ENCODE results near the gene FARS2. TPM values are rescaled to one million over a fixed set of nuclear protein-coding genes. Genes with fewer than 3 reads are reported as not detected.

The FARS2 gene
- polyA plus RNA-seq, 3 donors: 12.2 to 21.6 (median 17.7) TPM

DNA sequence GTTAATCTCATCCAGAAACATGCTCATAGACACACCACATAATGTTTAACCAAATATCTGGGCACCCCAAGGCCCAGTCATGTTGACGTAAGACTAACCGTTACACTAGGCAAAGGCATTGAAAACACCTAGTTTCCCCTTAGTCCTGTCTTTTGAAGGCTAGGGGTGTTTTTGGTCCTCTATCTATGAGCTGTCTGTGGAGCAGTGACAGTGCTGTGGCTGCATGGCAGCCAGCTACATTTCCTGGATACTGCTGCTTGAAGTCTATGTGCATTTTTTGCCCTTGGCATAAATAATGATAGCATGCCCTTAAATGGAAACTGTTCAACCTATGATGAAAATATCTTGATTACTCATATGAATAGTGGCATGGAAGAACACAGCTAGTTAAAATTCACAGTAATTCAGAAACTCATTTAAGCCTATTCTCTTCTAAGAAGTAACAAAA lies 18.6 kb downstream of the FARS2 start:
- H3K9me3 Mint-ChIP-seq: peaks cover 0 to 2% (median 0%) of the 10 kb centered on the region in 7 donors
- no CpG with 5 or more reads among the region's 2 CpGs for WGBS (ENCODE audit: insufficient coverage)
- intact Hi-C loops (cut with micrococcal nuclease): no loop called here

DNA sequence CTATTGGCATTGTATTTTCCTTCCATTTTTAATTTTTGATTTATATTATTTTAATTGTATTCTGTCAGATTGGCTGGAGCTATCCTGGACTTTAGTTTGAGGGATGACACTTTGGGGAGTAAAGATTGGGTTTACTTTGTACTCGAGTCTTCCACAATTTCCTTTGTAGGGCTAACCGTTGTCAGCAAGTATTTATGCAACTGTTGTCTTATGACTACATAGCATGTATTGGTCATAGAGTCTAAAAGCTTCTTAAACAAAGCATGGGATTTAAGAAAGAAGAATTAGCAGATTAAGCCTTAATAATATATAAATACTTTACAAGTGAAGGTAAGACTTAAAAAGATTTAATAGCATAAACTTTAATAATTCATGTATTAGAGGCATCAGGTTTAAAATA lies 19.6 kb downstream of the FARS2 start:
- Histone ChIP-seq H4K20me1 (ENCODE audit: insufficient read depth, low read length) (no peaks in the 10 kb centered on the region), H2AFZ (ENCODE audit: insufficient read depth, low read depth, low read length, poor library complexity, severe bottlenecking) (no peak overlapping the region), H3K79me2 (ENCODE audit: insufficient read depth, low read length) (peaks cover 4% of the 10 kb centered on the region), H3K9ac (ENCODE audit: insufficient read depth, low read length, poor library complexity, severe bottlenecking) (no peak overlapping the region), H3K9me3 (replicated peaks in 1 of 2; ENCODE audit: control insufficient read depth in 1 of 2, insufficient read depth in 1 of 2, low read length in 2 of 2) (no peaks in the 10 kb centered on the region), H3K4me2 (replicated peaks; ENCODE audit: extremely low read depth, low read length, poor library complexity, severe bottlenecking) (no peak overlapping the region), H3K4me3 (replicated peaks in 1 of 3; ENCODE audit: low read depth in 2 of 3, low read length in 3 of 3) (no peak overlapping the region), H3K4me1 (ENCODE audit: control insufficient read depth in 1 of 2, insufficient read depth in 2 of 2, low read length in 2 of 2) (peaks cover 0 to 3% of the 10 kb centered on the region in 2 donors), H3K27ac (ENCODE audit: low read depth in 1 of 2, low read length in 2 of 2) (no peak overlapping the region), H3K36me3 (replicated peaks in 1 of 2; ENCODE audit: control insufficient read depth in 1 of 2, insufficient read depth in 2 of 2, low read length in 2 of 2) (no peaks in the 10 kb centered on the region), H3K27me3 (ENCODE audit: control insufficient read depth in 2 of 2, insufficient read depth in 2 of 2, low read length in 2 of 2) (no peaks in the 10 kb centered on the region)
- WGBS (ENCODE audit: insufficient coverage): no CpG with 5 or more reads among the region's 2 CpGs
- no peak for TF ChIP-seq CTCF (IDR thresholded peaks at IDR 0.05)
- peaks cover 0 to 2% (median 0%) of the 10 kb centered on the region in 7 donors for H3K9me3 Mint-ChIP-seq
- peaks cover 6% of the 10 kb centered on the region in 2 donors for H3K36me3 Mint-ChIP-seq
- peaks cover 20% of the 10 kb centered on the region for H3K4me1 Mint-ChIP-seq
- H3K27ac Mint-ChIP-seq: no peak overlapping the region
- H3K27me3 Mint-ChIP-seq (ENCODE audit: low read depth in 3 of 3): peaks cover 0 to 2% (median 1%) of the 10 kb centered on the region in 3 donors
- no peak overlapping the region for H3K4me3 Mint-ChIP-seq
- no peak for DNase-seq
- intact Hi-C loops (cut with micrococcal nuclease): no loop called here

More for the DNA sequence above, 18.6 kb downstream of the FARS2 start:
- Histone ChIP-seq H3K9me3 (replicated peaks in 1 of 2; ENCODE audit: control insufficient read depth in 1 of 2, insufficient read depth in 1 of 2, low read length in 2 of 2) (no peaks in the 10 kb centered on the region), H3K4me2 (replicated peaks; ENCODE audit: extremely low read depth, low read length, poor library complexity, severe bottlenecking) (no peak overlapping the region), H3K9ac (ENCODE audit: insufficient read depth, low read length, poor library complexity, severe bottlenecking) (no peak overlapping the region), H3K4me3 (replicated peaks in 1 of 3; ENCODE audit: low read depth in 2 of 3, low read length in 3 of 3) (no peak overlapping the region), H3K27me3 (ENCODE audit: control insufficient read depth in 2 of 2, insufficient read depth in 2 of 2, low read length in 2 of 2) (no peaks in the 10 kb centered on the region), H4K20me1 (ENCODE audit: insufficient read depth, low read length) (no peaks in the 10 kb centered on the region), H3K36me3 (replicated peaks in 1 of 2; ENCODE audit: control insufficient read depth in 1 of 2, insufficient read depth in 2 of 2, low read length in 2 of 2) (no peaks in the 10 kb centered on the region), H2AFZ (ENCODE audit: insufficient read depth, low read depth, low read length, poor library complexity, severe bottlenecking) (no peak overlapping the region), H3K4me1 (ENCODE audit: control insufficient read depth in 1 of 2, insufficient read depth in 2 of 2, low read length in 2 of 2) (peaks cover 0 to 3% of the 10 kb centered on the region in 2 donors), H3K79me2 (ENCODE audit: insufficient read depth, low read length) (peaks cover 4% of the 10 kb centered on the region), H3K27ac (ENCODE audit: low read depth in 1 of 2, low read length in 2 of 2) (no peak overlapping the region)
- DNase-seq: no peak
- peak overlapping the region in 1 of 7 donors; percentile 12 for H3K27ac Mint-ChIP-seq
- TF ChIP-seq CTCF (IDR thresholded peaks at IDR 0.05): no peak
- peaks cover 0 to 1% (median under 1%) of the 10 kb centered on the region in 3 donors for H3K27me3 Mint-ChIP-seq (ENCODE audit: low read depth in 3 of 3)
- H3K4me1 Mint-ChIP-seq: peaks cover 20% of the 10 kb centered on the region
- peaks cover 6 to 8% of the 10 kb centered on the region in 2 donors for H3K36me3 Mint-ChIP-seq
- H3K4me3 Mint-ChIP-seq: no peak overlapping the region

Measured in CD14-positive monocyte (primary cell).